Heart right ventricle (tissue), 16 donors: ENCODE measurements around the gene SF3A2. TPM values are rescaled to one million over a fixed set of nuclear protein-coding genes. Genes with fewer than 3 reads are reported as not detected.

Experiments
- ATAC-seq, 8 donors: fragments of 200-7000 bp; cut with Tn5 transposase; one replicate each; pipeline ENCODE4 v1.9.1; 2020; ENCODE audit warnings: mild to moderate bottlenecking in 8 of 8, moderate library complexity in 8 of 8, moderate number of reproducible peaks in 1 of 8
- DNase-seq, 2 donors: peaks; one replicate each; pipeline ENCODE4 v3.0.0-alpha.2; 2020
- H3K27ac ChIP-seq, 10 donors: fragments of 200-600 bp; sonication (generic) in 2 of 10; one replicate each; pipeline versions ENCODE4 v1.5.0 to v1.8.0; 2020 to 2022; ENCODE audit warnings: mild to moderate bottlenecking in 3 of 10
- H3K27me3 ChIP-seq, 7 donors: fragments of 200-600 bp; one replicate each; pipeline ENCODE4 v1.8.0; 2021 to 2022; ENCODE audit warnings: mild to moderate bottlenecking in 2 of 7
- H3K36me3 ChIP-seq, 9 donors: fragments of 200-600 bp; sonication (generic) in 1 of 9; one replicate each; pipeline versions ENCODE4 v1.5.0 to v1.8.0; 2020 to 2022; ENCODE audit warnings: mild to moderate bottlenecking in 2 of 9
- H3K4me1 ChIP-seq, 9 donors: fragments of 200-600 bp; sonication (generic) in 1 of 9; one replicate each; pipeline versions ENCODE4 v1.5.0 to v1.8.0; 2020 to 2022; ENCODE audit warnings: mild to moderate bottlenecking in 4 of 9
- H3K4me3 ChIP-seq, 10 donors: fragments of 200-600 bp; sonication (generic) in 2 of 10; one replicate each; pipeline versions ENCODE4 v1.5.0 to v1.8.0; 2020 to 2022; ENCODE audit warnings: mild to moderate bottlenecking in 7 of 10, moderate library complexity in 2 of 10
- H3K9me3 ChIP-seq, 11 donors: fragments of 200-600 bp in 10 of 11; sonication (generic) in 2 of 11; one replicate each; pipeline versions ENCODE4 v1.5.0 to v1.8.0; 2013 to 2022; ENCODE audit warnings: mild to moderate bottlenecking in 2 of 11, control low read depth in 1 of 11, moderate library complexity in 1 of 11
- WGBS, 2 donors: extraction: QIAGEN DNeasy Blood & Tissue Kit; methylation state at CpG; one replicate each; pipeline ENCODE4 v1.1.7; 2013; ENCODE audit warnings: inconsistent platforms in 1 of 2; 5-methylcytosine and 5-hydroxymethylcytosine counted together
- intact Hi-C, 10 donors: fragments of 100-400 bp; cut with DNase I; formaldehyde crosslinking; loops; one replicate each; pipeline versions ENCODE4 v1.11.1 to v1.14.2; 2022
- polyA plus RNA-seq, 2 donors: library from polyadenylated mRNA; stranded (reverse); fragments of 200-250 nt; gene quantifications; one replicate each; pipeline ENCODE4 v1.2.3, GENCODE V29; 2013
- total RNA-seq, 10 donors: library from RNA; stranded (reverse); fragmentation: NEBNext Ultra II Directional in 3 of 10; extraction: Animal tissue kit (Norgen Biotek cat#: 25700) in 3 of 10; gene quantifications; one replicate each; pipeline versions ENCODE4 v1.2.1 to v1.2.4, GENCODE V29; 2021 to 2023
- TF ChIP-seq, protein P1 (sequence below), 9 donors: fragments of 200-600 bp; sonication (generic) in 2 of 9; IDR thresholded peaks; one replicate each; pipeline versions ENCODE4 v1.5.0 to v1.8.0; 2021 to 2022; ENCODE audit warnings: antibody characterized with exemption in 9 of 9, mild to moderate bottlenecking in 5 of 9, moderate library complexity in 1 of 9
- donor health status: Arrhythmogenic right ventricular cardiomyopathy.
- donor health status: ischemic (EF 13 %, LVEDD 7.1; RV severe dilation, severe dysfunction).
- donor health status: healthy with polysubstance abuse.
- donor health status: DM: no; HTN: yes; CAD: no.
- donor health status: DM: no; HTN: no; CAD: no.
- donor health status: ischemic (EF 25% LVEDD 6.9; RV normal size, moderate dysfunction).
- donor health status: ischemic (EF 25% LVEDD 5.7; RV mildly dilated, moderate dysfunction).
- donor health status: healthy.
- donor health status: DM: yes; HTN: yes; CAD: no.
- donor health status: Ischemic cardiomyopathy.
- donor health status: ischemic (EF 35%, LVEDD 5.7; RV mildly dilated, moderate dysfunction).
- donor health status: nonischemic (EF 11% LVEDD 7.7; RV severe dilation, severe dysfunction).
- donor health status: DM: yes; HTN: yes; CAD: no.
- donor health status: PGD.
- donor health status: ischemic (EF 29% LVEDD 5.4; RV normal size, mild dysfunction).
- donor health status: nonischemic (EF 23%, LVEDD 6.1; RV moderate dilation, normal function).

SF3A2 gene
- total and polyA plus RNA-seq, 12 donors, result 24.6 to 47.3 (median 30.4) TPM

- peaks cover 27 to 69% (median 56%) of the 10 kb centered on the region in 9 donors for H3K4me1 ChIP-seq
- H3K27me3 ChIP-seq, result no peaks in the 10 kb centered on the region
- intact Hi-C loops, result loop anchor here in 9 of 10 donors (1.0 to 10.0 kb wide), 10 partner anchors 25 to 155 kb away; partner anchors contain the start of genes AP3D1 (in 2 of the 9) and DOT1L (in 1 of the 9)
- WGBS, 2 donors, result 22 to 23% methylated on average over 33 to 34 of the region's 34 CpGs
- peak overlapping the region in 9 of 10 donors; percentile 23 to 56 (median 46) for H3K4me3 ChIP-seq
- H3K9me3 ChIP-seq, result no peaks in the 10 kb centered on the region
- H3K27ac ChIP-seq, result peak overlapping the region in 9 of 10 donors; percentile 5 to 79 (median 66)
- H3K36me3 ChIP-seq, result peaks cover 7 to 37% (median 19%) of the 10 kb centered on the region in 9 donors
- ATAC-seq (no peak), DNase-seq (no peak)
- TF ChIP-seq, protein P1, sequence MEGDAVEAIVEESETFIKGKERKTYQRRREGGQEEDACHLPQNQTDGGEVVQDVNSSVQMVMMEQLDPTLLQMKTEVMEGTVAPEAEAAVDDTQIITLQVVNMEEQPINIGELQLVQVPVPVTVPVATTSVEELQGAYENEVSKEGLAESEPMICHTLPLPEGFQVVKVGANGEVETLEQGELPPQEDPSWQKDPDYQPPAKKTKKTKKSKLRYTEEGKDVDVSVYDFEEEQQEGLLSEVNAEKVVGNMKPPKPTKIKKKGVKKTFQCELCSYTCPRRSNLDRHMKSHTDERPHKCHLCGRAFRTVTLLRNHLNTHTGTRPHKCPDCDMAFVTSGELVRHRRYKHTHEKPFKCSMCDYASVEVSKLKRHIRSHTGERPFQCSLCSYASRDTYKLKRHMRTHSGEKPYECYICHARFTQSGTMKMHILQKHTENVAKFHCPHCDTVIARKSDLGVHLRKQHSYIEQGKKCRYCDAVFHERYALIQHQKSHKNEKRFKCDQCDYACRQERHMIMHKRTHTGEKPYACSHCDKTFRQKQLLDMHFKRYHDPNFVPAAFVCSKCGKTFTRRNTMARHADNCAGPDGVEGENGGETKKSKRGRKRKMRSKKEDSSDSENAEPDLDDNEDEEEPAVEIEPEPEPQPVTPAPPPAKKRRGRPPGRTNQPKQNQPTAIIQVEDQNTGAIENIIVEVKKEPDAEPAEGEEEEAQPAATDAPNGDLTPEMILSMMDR (IDR thresholded peaks at IDR 0.05), result no peak
Measured at GRCh38 chr19:2239771-2240770, 3.4 kb downstream of the SF3A2 start.

DNA sequence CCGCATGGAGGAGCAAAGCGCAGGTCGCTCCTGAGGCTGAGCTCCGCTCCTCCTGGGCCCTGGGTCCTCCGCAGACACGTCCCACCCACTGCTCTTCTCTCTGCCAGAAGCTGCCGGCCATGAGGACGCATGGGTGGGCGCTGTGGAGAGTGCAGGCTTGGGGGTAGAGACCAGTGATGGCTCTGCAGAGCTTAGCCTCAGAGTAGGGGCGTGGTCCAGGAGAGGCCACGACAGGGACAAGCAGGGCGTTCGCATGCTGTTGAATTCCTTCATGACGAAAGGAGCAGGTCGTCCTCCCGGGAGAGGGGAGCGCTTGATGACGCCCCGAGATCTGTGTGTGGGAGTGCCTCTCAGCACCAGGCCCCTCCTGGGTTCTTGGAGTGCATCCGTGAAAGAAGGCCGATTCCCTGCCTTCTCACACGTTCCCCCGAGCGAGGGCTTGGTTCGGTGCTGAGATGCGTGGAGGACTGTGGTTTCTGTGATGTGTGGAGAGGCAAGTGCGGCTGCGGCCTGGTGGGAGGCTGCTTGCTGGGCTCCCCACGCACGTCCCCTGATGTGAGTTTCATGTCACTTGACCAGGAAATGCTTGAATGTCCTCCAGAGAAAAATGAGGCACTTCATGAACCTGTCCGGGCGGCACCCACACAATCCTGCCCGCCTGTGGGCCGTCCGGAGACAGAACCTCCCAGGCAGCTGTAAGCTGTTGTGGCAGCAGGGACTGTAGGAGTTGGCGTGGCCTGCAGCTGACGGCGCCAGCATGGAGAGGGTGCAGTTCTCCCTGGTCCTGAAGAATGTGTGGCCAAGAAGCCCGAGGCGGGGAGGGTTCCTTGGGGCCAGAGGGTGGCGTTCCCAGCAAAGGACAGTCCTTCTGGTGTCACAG, 4.5 kb downstream of the SF3A2 start:
- Histone ChIP-seq H3K4me1 (peaks cover 24 to 68% (median 52%) of the 10 kb centered on the region in 9 donors), H3K27ac (peak overlapping the region in 5 of 10 donors; percentile 63 to 79 (median 68)), H3K27me3 (no peaks in the 10 kb centered on the region), H3K36me3 (peaks cover 13 to 47% (median 30%) of the 10 kb centered on the region in 9 donors), H3K9me3 (no peaks in the 10 kb centered on the region), H3K4me3 (peak overlapping the region in 5 of 10 donors; percentile 44 to 56 (median 50))
- TF ChIP-seq, protein P1 (IDR thresholded peaks at IDR 0.05), result no peak
- ATAC-seq (no peak), DNase-seq (no peak)
- 75 to 77% methylated on average over 41 of the region's 41 CpGs for WGBS, 2 donors
- intact Hi-C loops, result no loop called here

DNA sequence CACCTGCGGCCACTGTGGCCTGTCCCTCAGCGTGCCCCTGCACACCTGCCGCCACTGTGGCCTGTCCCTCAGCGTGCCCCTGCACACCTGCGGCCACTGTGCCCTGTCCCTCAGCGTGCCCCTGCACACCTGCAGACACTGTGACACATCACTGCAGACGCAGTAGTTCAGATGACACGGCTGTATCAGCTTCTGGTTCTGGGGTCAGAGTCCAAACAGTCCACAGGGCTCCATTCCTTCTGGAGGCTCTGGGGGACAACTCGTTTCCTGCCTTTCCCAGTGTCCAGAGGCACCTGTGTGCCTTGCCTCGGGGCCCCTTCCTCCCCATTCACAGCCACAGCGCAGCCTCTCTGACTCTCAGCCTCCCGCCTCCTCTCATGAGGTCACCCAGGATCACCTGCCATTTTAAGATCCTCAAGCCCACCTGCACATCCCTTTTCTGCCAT, 5.5 kb downstream of the SF3A2 start:
- Histone ChIP-seq H3K4me1 (peaks cover 24 to 75% (median 55%) of the 10 kb centered on the region in 9 donors), H3K36me3 (peaks cover 13 to 57% (median 40%) of the 10 kb centered on the region in 9 donors), H3K27me3 (no peaks in the 10 kb centered on the region), H3K4me3 (no peak overlapping the region), H3K27ac (no peak overlapping the region), H3K9me3 (no peaks in the 10 kb centered on the region)
- TF ChIP-seq, protein P1 (IDR thresholded peaks at IDR 0.05), result no peak
- intact Hi-C loops, result no loop called here
- no peak for ATAC-seq
- no peak for DNase-seq
- 83 to 86% methylated on average over 12 of the region's 12 CpGs for WGBS, 2 donors

GRCh38 chr19:2242816-2243215, 6.2 kb downstream of the SF3A2 start:
- no peak for DNase-seq
- TF ChIP-seq, protein P1 (IDR thresholded peaks at IDR 0.05), result no peak
- H3K36me3 ChIP-seq, result peaks cover 13 to 64% (median 45%) of the 10 kb centered on the region in 9 donors

More at GRCh38 chr19:2242816-2243215, 6.2 kb downstream of the SF3A2 start:
- intact Hi-C loops, result no loop called here
- H3K27ac ChIP-seq, result no peak overlapping the region
- WGBS, 2 donors, result 88% methylated on average over 8 of the region's 8 CpGs
- H3K27me3 ChIP-seq, result no peaks in the 10 kb centered on the region
- no peak for ATAC-seq
- no peak overlapping the region for H3K4me3 ChIP-seq
- no peaks in the 10 kb centered on the region for H3K9me3 ChIP-seq
- H3K4me1 ChIP-seq, result peaks cover 19 to 73% (median 50%) of the 10 kb centered on the region in 9 donors
